Mesodermal cell (in vitro differentiated cells): Measurements from ENCODE around the gene KIF2C.
A peak's percentile ranks its signal among the peaks of the same experiment; 100 is the strongest.

Source experiments
- H3K27ac ChIP-seq: 2 replicates; pipeline ENCODE4 v1.7.0; 2013; ENCODE audit warnings: mild to moderate bottlenecking, low read depth, low read length, moderate library complexity; ENCODE audit not compliant: severe bottlenecking
- H3K36me3 ChIP-seq: 2 replicates; pipeline ENCODE4 v1.7.1; 2013; ENCODE audit warnings: mild to moderate bottlenecking, low read length, moderate library complexity; ENCODE audit not compliant: control insufficient read depth, insufficient read depth
- H3K4me1 ChIP-seq: one replicate; pipeline ENCODE4 v1.7.1; 2013; ENCODE audit warnings: mild to moderate bottlenecking, low read length; ENCODE audit not compliant: insufficient read depth, control insufficient read depth, poor library complexity, severe bottlenecking
- H3K4me3 ChIP-seq: 2 replicates; pipeline ENCODE4 v1.7.0; 2013; ENCODE audit warnings: low read length, control low read depth, mild to moderate bottlenecking; ENCODE audit not compliant: insufficient read depth, poor library complexity, severe bottlenecking; ENCODE audit errors: extremely low read depth
- H3K9me3 ChIP-seq: 2 replicates; pipeline ENCODE4 v1.7.1; 2013; ENCODE audit warnings: mild to moderate bottlenecking, low read length, moderate library complexity; ENCODE audit not compliant: control insufficient read depth
- WGBS, 2 experiments: methylation state at CpG; one replicate each; pipeline ENCODE4 v1.1.5; 2013; ENCODE audit warnings: missing lambda C conversion rate in 2 of 2; ENCODE audit not compliant: insufficient coverage in 2 of 2; 5-methylcytosine and 5-hydroxymethylcytosine counted together

The KIF2C gene

DNA sequence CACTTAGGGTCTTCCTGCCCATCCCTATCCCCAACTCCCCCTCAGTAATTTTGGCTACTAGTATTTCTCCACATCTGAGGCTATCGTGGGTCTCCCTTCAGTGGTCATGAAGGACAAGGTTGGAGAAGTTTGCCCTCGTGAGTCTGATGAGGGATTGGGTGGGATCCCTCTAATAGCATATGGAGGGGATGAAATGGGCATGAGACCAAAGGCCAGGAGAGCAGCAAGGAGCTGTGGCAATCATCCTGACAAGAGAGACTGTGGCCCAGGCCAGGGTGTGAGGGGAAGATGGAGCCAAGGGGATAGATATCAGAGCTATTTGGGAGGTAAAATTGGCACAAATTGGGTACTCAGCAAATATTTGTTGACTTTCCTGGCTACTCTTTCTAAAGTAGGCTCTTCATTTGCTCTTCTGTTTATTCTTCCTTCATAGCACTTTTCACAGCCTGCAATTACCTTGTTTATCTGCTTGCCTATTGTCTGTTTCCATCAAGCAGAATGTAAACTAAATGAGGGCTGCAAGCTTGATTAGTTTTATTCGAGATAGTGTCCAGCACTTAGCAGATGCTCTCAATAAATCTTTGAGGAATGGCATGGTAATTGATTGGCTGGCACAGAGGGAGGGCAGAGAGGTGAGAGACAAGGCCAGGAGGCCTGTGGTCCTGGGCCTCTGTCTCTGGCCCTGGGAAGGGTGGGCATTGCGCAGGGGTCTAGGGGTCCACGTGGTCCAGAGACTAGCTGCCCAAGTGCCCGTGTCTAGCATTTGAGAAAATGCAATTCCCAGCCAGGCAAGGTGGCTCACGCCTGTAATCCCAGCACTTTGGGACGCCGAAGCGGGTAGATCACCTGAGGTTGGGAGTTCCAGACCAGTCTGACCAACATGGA, 59.1 kb downstream of the KIF2C start:
- Histone ChIP-seq H3K36me3 (peaks cover 21% of the 10 kb centered on the region), H3K27ac (no peak overlapping the region), H3K4me1 (peaks cover 25% of the 10 kb centered on the region), H3K4me3 (no peak overlapping the region), H3K9me3 (no peaks in the 10 kb centered on the region)
- 94 to 100% methylated on average over 7 to 9 of the region's 10 CpGs for WGBS, 2 experiments

DNA sequence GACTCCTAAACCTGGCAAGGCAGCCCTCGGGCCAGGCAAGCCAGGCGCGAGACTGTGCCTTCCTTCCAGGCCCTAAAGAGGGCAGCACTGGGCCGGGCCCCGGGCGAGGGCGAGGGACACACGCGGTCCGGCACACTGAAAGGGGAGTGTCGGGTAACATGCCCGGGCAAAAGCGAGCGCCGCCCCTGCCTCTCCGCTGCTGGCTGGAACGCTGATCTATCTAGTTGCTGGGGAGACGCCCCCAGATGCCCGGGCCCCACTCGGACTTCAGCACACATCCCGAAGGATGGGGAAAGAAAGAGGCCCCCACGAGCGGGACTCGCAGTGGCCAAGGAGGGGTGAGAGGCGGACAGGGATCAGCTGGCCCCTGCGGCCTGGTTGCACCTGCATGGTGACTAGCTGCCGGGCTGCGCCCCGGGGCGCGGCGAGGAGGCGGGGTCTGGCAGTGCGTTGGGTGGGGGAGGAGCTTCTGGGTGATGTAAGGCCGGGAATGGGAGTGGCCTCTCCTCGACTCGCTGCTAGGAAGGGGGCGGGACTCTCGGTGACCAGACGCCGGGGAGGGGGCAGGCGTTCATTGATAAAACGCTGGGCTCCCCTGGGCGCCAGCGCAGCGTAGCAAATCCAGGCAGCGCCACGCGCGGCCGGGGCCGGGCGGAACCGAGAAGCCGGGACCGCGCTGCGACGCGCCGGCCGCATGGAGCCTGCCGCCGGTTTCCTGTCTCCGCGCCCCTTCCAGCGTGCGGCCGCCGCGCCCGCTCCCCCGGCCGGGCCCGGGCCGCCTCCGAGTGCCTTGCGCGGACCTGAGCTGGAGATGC, 60.3 kb downstream of the KIF2C start, which contains the start of gene PLK3:
Gene PLK3, plus strand, starts transcription at position 608 of the 815 bp plus-strand sequence. Its CDS starts 87 bp downstream, at position 695.
- Histone ChIP-seq H3K27ac (peak within 1 kb of the TSS; percentile 96), H3K36me3 (peaks cover 33% of the 10 kb centered on the region), H3K4me3 (peak within 1 kb of the TSS; percentile 91), H3K9me3 (no peaks in the 10 kb centered on the region), H3K4me1 (peaks cover 32% of the 10 kb centered on the region)
- 1% methylated on average over 69 to 72 of the region's 79 CpGs for WGBS, 2 experiments

DNA sequence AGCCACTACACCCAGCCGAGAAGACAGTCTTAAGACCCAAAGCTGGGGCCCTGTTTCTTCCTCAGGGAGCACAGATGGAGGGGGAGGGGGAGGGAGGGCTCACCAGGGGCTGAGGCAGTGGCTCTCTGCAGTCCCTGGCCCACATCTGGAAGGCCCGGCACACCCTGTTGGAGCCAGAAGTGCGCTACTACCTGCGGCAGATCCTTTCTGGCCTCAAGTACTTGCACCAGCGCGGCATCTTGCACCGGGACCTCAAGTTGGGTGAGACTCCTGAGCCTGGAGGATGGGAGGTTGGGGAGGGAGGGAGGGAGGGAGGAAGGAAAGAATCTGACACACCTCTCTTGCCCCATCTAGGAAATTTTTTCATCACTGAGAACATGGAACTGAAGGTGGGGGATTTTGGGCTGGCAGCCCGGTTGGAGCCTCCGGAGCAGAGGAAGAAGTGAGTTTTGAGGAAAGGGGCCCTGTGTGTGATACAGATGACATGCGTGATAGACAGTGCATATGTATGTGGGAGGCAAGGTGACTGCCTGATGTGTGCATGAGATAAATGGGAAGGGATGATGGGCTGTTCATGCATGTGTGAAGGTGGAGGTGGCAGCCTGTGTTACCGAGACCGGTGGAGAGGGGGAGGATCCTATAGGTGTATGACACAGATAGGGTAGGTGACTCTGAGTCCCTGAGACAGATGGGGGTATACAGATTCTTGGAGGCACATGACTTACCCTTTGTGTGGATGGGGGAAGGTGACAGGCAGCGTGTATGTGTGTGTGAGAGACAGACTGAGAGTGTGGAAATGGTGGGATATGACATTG, 62.1 kb downstream of the KIF2C start:
- Histone ChIP-seq H3K9me3 (no peaks in the 10 kb centered on the region), H3K36me3 (peaks cover 50% of the 10 kb centered on the region), H3K4me3 (peak overlapping the region; percentile 91), H3K27ac (no peak overlapping the region), H3K4me1 (peaks cover 49% of the 10 kb centered on the region)
- 78 to 79% methylated on average over 9 to 10 of the region's 13 CpGs for WGBS, 2 experiments

DNA sequence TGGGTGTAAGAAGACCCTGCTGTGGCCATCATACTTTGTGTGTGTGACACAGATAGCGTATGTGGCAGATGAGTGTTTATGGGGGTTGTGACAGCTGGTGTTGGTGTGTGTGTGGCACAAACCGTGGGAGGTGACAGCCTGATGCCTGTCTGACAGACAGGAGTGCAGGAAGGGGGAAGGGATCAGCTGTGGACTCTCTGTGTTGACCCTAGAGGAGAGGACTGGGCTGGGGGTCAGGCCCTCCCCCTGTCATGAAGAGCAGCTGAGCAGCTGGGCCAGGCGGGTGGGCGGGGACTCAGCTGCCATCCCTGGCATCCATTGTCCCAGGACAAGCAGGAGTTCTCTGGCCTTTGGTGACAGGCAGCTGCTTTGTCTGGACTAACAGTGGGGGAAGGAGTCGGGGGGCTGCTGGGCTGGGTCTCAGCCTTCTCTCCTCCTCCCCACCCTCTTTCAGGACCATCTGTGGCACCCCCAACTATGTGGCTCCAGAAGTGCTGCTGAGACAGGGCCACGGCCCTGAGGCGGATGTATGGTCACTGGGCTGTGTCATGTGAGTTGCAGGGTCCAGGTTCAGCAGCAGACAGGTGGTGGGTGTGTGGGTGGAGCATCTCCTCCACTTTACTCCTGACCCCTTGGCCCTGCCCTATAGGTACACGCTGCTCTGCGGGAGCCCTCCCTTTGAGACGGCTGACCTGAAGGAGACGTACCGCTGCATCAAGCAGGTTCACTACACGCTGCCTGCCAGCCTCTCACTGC, 62.8 kb downstream of the KIF2C start:
- no peak overlapping the region for H3K27ac ChIP-seq
- H3K36me3 ChIP-seq = peaks cover 53% of the 10 kb centered on the region
- WGBS, 2 experiments = 85 to 89% methylated on average over 10 to 12 of the region's 13 CpGs
- peak overlapping the region; percentile 91 for H3K4me3 ChIP-seq
- peaks cover 53% of the 10 kb centered on the region for H3K4me1 ChIP-seq
- H3K9me3 ChIP-seq = no peaks in the 10 kb centered on the region

DNA sequence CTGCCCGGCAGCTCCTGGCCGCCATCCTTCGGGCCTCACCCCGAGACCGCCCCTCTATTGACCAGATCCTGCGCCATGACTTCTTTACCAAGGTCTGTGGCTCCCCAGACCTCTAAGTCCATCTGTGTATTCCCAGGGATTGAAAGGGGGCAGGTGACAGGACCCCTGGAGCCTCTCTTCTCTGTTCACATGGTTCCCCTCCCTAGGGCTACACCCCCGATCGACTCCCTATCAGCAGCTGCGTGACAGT, 63.4 kb downstream of the KIF2C start:
- Histone ChIP-seq H3K4me1 (peaks cover 54% of the 10 kb centered on the region), H3K27ac (no peak overlapping the region), H3K4me3 (peak overlapping the region; percentile 91), H3K9me3 (no peaks in the 10 kb centered on the region), H3K36me3 (peaks cover 53% of the 10 kb centered on the region)
- 82 to 100% methylated on average over 8 to 9 of the region's 9 CpGs for WGBS, 2 experiments

DNA sequence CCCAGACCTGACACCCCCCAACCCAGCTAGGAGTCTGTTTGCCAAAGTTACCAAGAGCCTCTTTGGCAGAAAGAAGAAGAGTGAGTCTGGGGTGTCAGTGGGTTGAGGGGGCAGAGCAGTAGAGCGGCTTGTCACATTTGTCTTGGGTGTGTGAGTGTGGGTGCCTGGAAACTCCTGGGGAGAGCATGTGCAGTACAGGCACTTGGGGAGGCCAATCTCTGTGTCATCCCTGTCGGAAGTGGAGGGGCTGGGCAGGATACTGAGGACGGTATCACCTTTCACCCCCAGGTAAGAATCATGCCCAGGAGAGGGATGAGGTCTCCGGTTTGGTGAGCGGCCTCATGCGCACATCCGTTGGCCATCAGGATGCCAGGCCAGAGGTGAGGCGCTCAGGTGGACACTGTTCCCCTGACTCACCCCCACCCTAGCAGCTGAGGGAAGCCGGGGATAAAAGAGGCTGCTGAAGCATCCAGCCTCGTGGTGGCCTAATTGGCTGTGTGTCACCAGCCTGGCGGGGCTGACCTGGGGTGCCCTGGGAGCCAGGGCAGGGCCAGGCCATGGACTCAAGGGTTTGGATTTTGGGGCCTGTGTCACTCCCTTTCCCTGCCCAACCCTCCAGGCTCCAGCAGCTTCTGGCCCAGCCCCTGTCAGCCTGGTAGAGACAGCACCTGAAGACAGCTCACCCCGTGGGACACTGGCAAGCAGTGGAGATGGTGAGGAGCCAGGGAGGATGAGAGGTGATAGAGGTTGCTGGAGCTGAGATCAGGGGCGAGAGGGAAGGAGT, 63.9 kb downstream of the KIF2C start:
- H3K4me3 ChIP-seq = no peak overlapping the region
- 99% methylated on average over 12 to 13 of the region's 13 CpGs for WGBS, 2 experiments

DNA sequence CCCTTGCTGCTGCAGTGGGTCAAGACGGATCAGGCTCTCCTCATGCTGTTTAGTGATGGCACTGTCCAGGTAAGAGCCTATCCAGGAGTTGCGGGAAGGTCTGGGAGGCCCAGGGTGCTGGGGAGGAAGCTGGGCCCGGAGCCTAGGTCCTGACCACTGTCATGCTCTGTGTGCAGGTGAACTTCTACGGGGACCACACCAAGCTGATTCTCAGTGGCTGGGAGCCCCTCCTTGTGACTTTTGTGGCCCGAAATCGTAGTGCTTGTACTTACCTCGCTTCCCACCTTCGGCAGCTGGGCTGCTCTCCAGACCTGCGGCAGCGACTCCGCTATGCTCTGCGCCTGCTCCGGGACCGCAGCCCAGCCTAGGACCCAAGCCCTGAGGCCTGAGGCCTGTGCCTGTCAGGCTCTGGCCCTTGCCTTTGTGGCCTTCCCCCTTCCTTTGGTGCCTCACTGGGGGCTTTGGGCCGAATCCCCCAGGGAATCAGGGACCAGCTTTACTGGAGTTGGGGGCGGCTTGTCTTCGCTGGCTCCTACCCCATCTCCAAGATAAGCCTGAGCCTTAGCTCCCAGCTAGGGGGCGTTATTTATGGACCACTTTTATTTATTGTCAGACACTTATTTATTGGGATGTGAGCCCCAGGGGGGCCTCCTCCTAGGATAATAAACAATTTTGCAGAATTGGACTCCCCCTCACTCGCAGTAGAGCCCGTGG, 65.8 kb downstream of the KIF2C start:
- H3K9me3 ChIP-seq = no peaks in the 10 kb centered on the region
- H3K4me3 ChIP-seq = no peak overlapping the region
- H3K4me1 ChIP-seq = peaks cover 72% of the 10 kb centered on the region
- H3K27ac ChIP-seq = peak overlapping the region; percentile 100
- peaks cover 60% of the 10 kb centered on the region for H3K36me3 ChIP-seq
- WGBS, 2 experiments = 96 to 97% methylated on average over 17 to 19 of the region's 20 CpGs

More for the DNA sequence above, 63.9 kb downstream of the KIF2C start:
- H3K36me3 ChIP-seq = peaks cover 53% of the 10 kb centered on the region
- H3K9me3 ChIP-seq = no peaks in the 10 kb centered on the region
- no peak overlapping the region for H3K27ac ChIP-seq
- H3K4me1 ChIP-seq = peaks cover 59% of the 10 kb centered on the region

DNA sequence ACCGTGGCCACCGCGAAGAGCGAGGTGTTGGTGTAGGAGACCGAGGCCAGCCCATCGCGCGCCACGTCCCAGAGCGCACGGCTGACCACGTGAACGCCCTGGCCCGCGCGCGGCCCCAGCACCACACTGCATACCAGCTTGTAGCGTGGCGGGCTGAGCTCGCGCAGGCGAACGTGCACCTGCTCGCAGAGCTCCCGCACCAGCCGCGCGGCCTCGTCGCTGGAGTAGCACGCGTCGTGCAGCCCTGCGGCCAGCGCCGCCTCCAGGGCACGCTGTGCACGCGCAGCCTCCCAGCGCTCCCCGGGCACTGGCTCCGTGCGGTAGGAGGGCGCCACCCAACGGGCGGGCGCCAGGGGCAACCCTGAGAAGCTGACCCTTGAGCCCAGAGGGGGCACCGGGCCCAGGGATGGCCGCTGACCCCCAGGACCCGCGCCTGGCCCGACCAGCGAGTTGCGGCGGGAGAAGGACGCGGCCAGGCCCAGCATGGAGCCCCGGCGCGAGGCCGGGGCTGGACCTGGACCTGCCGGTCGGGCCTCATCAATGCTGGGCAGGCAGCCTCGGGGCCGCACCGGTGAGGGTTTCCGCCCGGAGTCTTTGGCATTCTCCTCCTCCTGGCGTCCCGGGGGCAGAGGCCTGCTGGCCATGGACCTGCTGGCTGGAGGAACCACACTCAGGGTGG, 66.5 kb downstream of the KIF2C start:
- Histone ChIP-seq H3K4me1 (peaks cover 79% of the 10 kb centered on the region), H3K27ac (peak overlapping the region; percentile 100), H3K4me3 (no peak overlapping the region), H3K9me3 (no peaks in the 10 kb centered on the region), H3K36me3 (peaks cover 62% of the 10 kb centered on the region)
- 95 to 98% methylated on average over 43 to 65 of the region's 70 CpGs for WGBS, 2 experiments
